PC-9 (cell line): ENCODE measurements around the gene SIGLEC7.

Experiments
- EZH2 ChIP-seq: fragments of 200-600 bp; sonication (generic); IDR thresholded peaks from 2 replicates; pipeline ENCODE4 v1.8.0; 2017; ENCODE audit warnings: antibody characterized with exemption, low read depth
- TF ChIP-seq, protein P1 (sequence below): fragments of 200-600 bp; sonication (generic); conservative IDR thresholded peaks from 2 replicates; pipeline ENCODE4 v1.6.1; 2017; ENCODE audit warnings: mixed run types, antibody characterized with exemption, mild to moderate bottlenecking, moderate library complexity

DNA sequence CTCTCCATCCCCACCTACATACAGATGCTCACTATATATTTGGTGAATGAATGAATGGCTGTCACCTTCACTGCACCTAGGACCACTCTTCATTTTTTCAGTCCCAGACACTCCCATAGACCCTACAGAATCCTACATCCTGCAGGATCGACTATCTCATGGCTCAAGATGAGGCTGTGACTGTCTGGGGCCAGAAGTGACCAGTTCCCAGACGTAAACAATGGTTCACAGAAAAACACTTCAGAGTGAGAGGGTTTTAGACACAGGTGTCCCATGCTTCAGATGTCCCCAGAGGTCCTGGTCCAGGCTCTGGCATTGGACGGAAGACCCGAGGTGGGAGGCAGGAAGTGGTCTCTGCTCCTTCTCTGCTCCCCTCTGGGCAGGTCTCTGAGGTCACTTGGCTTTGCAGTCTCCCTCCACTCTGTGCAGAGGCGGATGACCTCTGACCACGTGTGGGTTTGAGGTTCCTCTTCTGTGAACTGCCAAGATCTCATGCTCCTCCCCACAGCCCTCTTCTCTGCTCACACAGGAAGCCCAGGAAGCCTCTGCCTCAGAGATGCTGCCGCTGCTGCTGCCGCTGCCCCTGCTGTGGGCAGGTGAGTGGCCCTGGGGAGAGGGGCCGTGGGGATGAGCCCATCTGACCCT lies 24.9 kb downstream of the SIGLEC7 start:
- TF ChIP-seq, protein P1, sequence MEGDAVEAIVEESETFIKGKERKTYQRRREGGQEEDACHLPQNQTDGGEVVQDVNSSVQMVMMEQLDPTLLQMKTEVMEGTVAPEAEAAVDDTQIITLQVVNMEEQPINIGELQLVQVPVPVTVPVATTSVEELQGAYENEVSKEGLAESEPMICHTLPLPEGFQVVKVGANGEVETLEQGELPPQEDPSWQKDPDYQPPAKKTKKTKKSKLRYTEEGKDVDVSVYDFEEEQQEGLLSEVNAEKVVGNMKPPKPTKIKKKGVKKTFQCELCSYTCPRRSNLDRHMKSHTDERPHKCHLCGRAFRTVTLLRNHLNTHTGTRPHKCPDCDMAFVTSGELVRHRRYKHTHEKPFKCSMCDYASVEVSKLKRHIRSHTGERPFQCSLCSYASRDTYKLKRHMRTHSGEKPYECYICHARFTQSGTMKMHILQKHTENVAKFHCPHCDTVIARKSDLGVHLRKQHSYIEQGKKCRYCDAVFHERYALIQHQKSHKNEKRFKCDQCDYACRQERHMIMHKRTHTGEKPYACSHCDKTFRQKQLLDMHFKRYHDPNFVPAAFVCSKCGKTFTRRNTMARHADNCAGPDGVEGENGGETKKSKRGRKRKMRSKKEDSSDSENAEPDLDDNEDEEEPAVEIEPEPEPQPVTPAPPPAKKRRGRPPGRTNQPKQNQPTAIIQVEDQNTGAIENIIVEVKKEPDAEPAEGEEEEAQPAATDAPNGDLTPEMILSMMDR = no peak
- TF ChIP-seq EZH2 = no peak
